ENCODE results near the gene PIK3IP1.

- TF ChIP-seq CTCF (IDR thresholded peaks at IDR 0.05) (no peak), ZFX (IDR thresholded peaks at IDR 0.05; ENCODE audit: borderline replicate concordance) (no peak)
Measured at GRCh38 chr22:31323578-31324550, 31.6 kb upstream of the PIK3IP1 start.

All from 22Rv1 (cell line).